DOHH2 (cell line): ENCODE results near the gene MON2.

Experiments used
- CTCF ChIP-seq: fragments of 200-600 bp; sonication (generic); IDR thresholded peaks from one replicate; pipeline ENCODE4 v1.5.1; 2014; ENCODE audit warnings: antibody characterized with exemption, mild to moderate bottlenecking, low read depth, low read length; ENCODE audit not compliant: poor library complexity, severe bottlenecking
- EZH2phosphoT487 ChIP-seq: fragments of 200-600 bp; sonication (generic); IDR thresholded peaks from 2 replicates; pipeline ENCODE4 v1.6.1; 2017; ENCODE audit warnings: borderline replicate concordance, mild to moderate bottlenecking, antibody characterized with exemption, low read length, moderate library complexity, mixed read lengths

GRCh38 chr12:62581288-62582064 lies 114.8 kb downstream of the MON2 start:
- TF ChIP-seq CTCF (peak; percentile 59), EZH2phosphoT487 (no peak)
